Stimulated activated CD4-positive, alpha-beta T cell treated with anti-CD3 and anti-CD28 coated beads, Interleukin-15, amount 100 ng/mL, for 48 hours (primary cell): Measurements from ENCODE around the gene SLC44A1.
"Not testable (repeated sequence)": the region's sequence is repeated elsewhere in the genome, so short reads cannot be mapped to it uniquely, and the experiment has no call there.

Experiments
- DNase-seq, 2 donors: peaks; one replicate each; pipeline ENCODE4 v3.0.0-alpha.2; 2020; ENCODE audit warnings: low read depth in 2 of 2

Gene SLC44A1

DNA sequence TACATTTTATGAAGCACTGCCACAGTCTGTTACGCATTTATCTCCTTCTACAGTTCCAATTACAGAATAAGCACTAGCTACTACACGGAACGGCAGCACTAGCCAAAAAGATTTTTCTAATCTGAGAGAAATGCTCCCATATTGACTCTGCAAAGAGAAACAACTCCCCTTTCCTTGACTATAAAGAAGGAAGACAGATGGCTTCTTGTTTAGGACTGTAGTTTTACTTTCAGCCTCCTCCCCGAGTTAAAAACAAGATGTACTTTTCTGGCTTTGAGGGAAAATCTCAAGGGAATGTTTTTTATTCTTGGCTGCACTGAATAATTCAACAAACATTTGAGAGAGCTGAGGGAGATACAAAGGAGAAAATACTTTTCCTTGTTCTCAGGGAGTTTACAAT is 1.9 kb upstream of the SLC44A1 start:
- no peak for DNase-seq

- DNase-seq: no peak
Measured at GRCh38 chr9:105243015-105243686, 1.3 kb upstream of the SLC44A1 start.

GRCh38 chr9:105244734-105245028 is 230 bp downstream of the SLC44A1 start:
- DNase-seq: no peak

GRCh38 chr9:105245029-105245890 is 809 bp downstream of the SLC44A1 start:
- peak; percentile 5 to 7 for DNase-seq

DNA sequence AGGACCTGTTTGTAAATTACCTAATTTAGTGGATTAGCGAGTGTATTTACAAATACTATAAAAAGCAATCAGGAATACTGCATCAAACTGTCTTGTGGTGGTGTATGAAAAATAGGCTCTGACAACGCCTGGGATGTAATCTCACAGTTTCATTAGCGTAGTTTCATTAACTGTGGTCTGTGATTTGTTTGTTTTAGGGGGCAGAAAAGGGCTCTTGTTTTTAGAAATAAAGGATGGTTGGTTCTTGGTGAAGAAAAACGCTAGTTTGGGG is 1.4 kb downstream of the SLC44A1 start:
- no peak for DNase-seq

- DNase-seq: no peak
Measured at GRCh38 chr9:105246656-105247173, 2.3 kb downstream of the SLC44A1 start.

DNA sequence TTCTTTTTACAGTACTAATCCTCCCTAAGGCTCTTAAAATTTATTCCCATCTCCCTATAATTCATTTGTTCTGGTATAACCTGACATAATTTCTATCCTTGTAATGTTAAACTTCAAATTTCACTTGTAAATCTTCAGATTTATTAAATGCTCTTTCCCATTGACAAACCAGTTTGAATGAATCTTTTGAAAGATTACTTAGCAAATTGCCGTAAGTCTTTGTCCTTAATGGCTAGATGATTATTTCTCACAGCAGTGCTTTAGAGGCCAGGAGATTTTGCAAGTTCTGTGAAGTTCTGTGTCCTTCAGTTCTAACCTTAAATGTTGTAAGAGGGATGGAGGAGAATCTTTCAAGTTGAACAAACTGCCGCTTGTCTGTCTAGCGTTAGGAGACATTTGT is 4.2 kb downstream of the SLC44A1 start:
- DNase-seq: no peak

DNA sequence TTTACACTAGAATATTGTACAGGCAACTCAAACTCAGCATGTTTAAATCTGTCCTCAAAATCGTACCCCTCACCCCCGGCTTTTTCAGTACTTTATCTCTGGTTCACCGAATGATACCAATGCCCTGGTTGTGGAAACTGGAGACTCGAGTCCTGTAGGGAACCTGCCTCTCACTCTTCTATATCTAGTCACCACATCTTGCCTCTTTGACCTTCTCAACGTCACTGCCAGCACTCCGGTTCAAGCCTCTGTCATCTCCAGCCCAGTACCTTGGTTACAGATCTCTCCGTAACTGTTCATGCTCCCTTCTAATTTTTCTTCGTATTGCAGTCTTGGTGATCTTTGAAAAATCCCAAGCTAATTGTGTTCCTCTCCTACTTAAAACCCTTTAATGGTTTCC is 6.7 kb downstream of the SLC44A1 start:
- DNase-seq: no peak

DNA sequence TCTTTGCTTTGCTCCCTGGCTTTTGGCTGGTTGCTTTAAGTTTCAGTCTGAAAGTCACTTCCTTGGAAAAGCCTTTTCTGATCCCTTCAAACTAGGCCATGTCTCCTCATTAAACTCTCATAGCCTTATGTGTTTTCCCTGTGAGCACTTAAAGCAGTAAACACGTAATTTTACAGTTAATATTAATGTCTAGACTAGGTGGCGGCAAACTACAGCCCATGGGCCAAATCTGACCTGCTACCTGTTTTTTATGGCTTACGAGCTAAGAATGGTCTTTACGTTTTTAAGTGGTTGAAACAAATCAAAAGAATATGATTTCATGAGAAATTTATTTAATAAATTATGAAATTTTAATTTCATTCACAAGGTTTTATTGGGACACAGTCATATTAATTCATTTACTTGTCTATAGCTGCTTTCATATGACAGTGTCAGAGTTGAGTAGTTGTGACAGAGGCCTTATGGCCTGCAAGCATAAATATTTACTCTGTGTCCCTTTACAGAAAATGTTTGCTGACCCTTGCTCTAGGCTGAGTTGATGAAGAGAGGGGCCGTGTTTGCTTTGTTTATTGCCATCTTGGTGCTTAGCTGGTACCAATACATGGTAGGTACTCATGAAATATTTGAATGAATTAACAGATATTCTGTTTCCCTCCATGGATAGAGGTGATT is 7.4 kb downstream of the SLC44A1 start:
- DNase-seq: no peak

DNA sequence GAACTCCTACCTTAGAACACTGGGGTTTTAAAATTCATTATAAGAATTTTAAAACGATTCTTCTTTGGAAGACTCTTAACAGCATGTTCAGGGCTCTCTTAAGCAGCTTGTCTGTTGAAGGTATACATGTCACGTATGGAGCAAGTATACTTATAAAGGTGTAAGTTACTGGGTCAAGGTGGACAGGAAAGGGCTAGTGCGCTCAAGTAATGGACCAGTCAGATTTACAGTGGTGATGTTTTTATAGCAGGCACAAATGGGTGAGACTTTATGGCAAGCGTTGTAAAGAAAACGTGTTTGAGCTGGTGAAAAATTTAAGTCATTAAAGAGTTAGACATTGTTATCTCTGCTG is 7.9 kb downstream of the SLC44A1 start:
- no peak for DNase-seq

DNA sequence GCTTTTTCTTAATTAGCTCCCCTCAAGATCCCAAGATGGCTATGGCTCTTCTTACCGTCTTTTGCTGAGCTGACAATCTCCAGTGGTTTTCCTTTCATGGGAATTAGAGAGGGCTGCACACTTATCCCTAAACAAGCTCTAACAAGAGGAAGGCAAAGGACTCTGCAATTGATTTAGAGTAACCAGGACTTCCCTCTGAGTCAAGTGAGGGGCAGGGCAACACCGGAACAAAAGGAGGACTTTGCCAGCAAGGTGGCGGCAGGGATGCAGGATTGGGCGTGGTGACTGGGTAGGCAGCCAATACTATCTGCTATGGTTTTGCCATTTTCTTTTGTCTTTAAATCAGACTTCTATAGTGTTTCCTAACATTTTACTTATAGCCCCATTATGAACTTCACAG is 9.8 kb downstream of the SLC44A1 start:
- DNase-seq: no peak

DNA sequence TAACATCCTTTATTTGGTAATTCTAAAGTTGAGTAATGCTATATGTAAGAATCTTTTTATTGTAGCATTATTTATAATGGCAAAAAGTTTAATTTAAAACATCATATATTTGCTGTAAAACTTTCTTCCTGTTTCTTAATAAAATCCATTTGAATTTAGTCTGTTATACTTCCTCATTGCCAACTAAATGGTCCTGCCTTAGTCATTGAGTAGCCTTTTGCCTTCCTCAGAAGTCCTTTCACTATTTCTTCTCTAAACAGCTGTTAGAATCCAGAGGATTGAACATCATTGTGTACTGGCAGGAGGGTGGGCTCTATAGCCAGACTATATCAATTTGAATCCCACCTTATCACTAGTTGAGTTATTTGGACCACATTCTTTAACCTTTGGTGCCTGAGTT is 11.0 kb downstream of the SLC44A1 start:
- no peak for DNase-seq

GRCh38 chr9:105256569-105256968 is 12.1 kb downstream of the SLC44A1 start:
- not testable (repeated sequence) for DNase-seq

DNA sequence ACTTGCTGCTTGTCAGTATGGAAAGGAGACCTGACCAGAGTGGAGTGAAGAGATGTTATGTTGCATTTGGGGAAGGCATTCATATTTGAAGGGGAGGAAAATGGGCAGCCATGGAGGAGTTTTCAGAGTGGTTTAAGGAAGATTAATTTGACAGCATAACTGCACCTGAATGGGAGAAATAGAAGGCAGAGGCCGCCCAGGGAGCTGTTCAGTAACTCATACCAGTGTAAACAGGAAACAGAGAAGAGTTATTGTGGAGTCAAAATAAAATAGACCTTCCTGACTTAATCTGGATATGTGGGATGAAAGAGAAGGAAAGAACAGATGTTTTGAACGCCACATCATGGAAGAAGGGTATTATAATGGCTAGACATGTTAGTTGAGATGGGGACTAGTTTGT is 13.4 kb downstream of the SLC44A1 start:
- no peak for DNase-seq

GRCh38 chr9:105258225-105258737 is 13.8 kb downstream of the SLC44A1 start:
- no peak for DNase-seq

DNA sequence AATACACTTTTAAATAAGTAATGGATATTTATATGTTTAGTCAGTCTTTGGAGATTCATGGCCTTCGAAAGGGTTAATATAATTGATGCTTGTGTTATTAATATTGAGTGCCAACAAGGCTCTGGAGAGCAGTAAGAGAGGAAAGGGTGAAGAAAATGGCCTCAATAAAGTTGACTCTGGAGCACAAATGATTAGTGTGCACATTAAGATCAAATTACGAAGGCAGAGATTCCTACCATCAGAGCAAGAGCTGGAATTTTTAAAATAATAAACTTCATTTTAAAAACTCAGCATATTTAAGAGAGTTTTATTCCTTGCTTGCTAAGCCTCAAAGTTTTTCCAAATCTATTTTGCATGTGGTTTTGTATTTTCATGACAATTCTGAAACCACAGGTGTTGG is 14.8 kb downstream of the SLC44A1 start:
- no peak for DNase-seq

- DNase-seq: no peak
Measured at GRCh38 chr9:105259731-105260612, 15.5 kb downstream of the SLC44A1 start.

- DNase-seq: no peak
Measured at GRCh38 chr9:105262497-105262896, 18.0 kb downstream of the SLC44A1 start.

DNA sequence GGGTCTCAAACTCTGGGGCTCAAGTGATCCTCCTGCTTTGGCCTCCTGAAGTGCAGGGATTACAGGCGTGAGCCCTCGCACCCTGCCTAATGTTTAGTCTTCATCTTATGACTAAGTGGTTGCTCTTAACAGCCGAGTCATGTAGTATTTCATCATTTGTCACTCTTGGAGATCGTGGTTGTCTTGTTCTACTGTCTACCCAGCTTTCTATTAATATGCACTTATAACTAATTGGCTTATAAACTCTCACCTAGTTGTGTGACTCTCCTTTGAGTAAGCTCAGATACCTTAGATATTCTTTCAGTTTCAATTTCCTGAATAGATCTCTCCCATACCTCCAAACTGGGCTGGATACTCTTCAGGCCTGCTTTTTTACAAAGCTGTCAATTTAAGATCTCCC is 19.9 kb downstream of the SLC44A1 start:
- no peak for DNase-seq

DNA sequence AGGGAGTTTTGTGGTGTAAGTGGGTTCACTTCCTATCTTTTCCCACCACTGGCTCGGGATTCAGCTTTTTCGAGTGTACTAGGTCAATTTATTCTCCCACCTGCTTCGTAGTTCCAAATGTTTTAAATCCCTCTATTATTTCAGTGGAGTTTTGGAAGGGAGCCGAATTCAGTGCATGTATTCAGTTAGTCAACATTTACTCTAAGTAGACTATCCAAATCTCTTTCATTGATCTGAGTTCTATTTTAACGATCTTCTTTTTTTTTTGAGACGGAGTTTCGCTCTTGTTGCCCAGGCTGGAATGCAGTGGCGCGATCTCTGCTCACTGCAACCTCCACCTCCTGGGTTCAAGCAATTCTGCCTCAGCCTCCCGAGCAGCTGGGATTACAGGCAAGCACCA is 23.8 kb downstream of the SLC44A1 start:
- not testable (repeated sequence) for DNase-seq

- no peak for DNase-seq
Measured at GRCh38 chr9:105269593-105269992, 25.1 kb downstream of the SLC44A1 start.

- DNase-seq: no peak
Measured at GRCh38 chr9:105270711-105271110, 26.3 kb downstream of the SLC44A1 start.
